HG03457 (cell line): ENCODE results near the gene ZBTB1.

Source experiments
- ATAC-seq: cut with Tn5 transposase; IDR thresholded peaks from one replicate; pipeline ENCODE4 v1.9.1; 2021; ENCODE audit warnings: moderate number of reproducible peaks; ENCODE audit not compliant: unreplicated experiment

Gene ZBTB1, protein sequence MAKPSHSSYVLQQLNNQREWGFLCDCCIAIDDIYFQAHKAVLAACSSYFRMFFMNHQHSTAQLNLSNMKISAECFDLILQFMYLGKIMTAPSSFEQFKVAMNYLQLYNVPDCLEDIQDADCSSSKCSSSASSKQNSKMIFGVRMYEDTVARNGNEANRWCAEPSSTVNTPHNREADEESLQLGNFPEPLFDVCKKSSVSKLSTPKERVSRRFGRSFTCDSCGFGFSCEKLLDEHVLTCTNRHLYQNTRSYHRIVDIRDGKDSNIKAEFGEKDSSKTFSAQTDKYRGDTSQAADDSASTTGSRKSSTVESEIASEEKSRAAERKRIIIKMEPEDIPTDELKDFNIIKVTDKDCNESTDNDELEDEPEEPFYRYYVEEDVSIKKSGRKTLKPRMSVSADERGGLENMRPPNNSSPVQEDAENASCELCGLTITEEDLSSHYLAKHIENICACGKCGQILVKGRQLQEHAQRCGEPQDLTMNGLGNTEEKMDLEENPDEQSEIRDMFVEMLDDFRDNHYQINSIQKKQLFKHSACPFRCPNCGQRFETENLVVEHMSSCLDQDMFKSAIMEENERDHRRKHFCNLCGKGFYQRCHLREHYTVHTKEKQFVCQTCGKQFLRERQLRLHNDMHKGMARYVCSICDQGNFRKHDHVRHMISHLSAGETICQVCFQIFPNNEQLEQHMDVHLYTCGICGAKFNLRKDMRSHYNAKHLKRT

DNA sequence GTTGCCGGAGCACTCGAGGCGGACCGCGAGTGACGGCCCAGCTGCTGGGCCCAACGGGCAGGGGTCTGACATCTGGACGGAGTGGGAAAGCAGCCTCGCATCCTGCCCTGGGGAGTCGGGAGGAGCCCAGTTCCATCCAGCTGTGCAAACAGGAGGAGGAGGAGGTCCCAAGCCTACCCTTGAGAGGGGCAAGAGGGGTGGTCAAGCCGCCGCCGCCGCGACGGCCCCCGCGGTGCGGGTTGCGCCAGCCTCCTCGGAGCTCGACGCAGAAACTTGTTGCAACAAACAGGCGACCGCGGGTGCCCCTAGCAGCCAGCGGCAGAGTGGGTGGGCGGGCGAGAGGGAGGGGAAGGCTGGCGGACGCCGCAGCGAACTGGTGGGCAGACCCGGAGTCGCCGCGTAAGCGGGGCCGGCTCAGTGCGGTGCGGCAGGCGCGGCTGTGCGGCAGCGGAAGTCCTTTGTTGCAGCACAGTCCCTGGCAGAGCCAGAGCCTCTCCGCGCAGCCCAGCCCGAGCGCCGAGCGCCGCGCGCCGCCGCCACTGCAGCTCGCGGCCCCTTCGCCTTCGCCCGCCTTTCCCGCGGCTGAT lies at the start of gene ZBTB1:
Gene ZBTB1 (plus strand): TSS at position 461 of the 587 bp plus-strand sequence. CDS start 16,735 bp downstream, outside the sequence.
- ATAC-seq = peak; percentile 12

DNA sequence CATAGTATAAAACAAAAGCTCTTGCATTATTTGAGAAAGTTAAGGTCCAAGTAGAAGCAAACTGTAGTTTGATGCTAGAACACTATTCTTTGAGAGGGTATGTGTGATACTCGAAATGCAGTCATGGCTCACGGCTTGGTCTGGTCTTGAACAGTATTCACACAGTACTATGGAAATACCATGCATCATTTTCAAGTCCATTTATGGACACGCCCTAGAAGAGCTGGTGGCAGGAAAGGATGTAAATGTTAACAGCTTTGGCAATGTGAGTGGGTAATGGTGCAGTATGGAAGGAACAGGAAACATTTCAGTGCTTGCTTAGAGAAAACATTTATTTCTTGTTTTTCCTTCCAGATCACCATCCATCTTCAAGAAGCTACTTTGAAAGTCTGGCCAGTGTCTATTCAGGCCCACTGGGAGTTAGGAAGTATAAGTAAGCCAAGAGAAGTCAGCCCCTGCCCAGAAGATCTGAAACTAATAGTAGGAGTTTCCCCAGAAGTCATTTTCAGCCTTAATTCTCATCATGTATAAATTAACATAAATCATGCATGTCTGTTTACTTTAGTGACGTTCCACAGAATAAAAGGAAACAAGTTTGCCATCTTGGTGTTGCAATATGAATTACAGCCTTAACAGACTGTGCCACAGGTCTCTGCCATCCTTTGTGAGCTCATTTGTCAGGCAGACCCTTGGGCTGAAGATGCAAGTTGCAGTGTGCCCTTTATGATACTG lies 45.0 kb upstream of the ZBTB1 start:
- no peak for ATAC-seq

- ATAC-seq = no peak
These were observed 43.3 kb upstream of the ZBTB1 start for GRCh38 chr14:64461221-64461620.

DNA sequence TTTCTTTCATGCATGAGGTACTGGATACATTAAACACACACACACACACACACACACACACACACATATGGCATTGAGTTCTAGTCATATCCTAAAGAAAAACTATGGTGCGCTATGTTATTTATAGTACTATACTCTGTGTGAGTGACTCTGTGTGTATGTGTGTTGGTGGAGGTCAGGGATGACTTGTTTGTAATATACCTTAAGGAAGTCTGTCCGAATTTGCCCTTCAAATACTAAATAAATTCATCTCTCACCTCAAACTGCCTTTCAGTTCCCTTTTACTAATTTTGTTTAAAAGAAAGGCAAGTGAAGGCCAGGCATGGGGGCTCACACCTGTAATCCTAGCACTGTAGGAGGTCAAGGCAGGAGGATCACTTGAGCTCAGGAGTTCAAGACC lies 41.4 kb upstream of the ZBTB1 start:
- ATAC-seq = no peak

GRCh38 chr14:64463873-64464272 lies 40.7 kb upstream of the ZBTB1 start:
- ATAC-seq = no peak

DNA sequence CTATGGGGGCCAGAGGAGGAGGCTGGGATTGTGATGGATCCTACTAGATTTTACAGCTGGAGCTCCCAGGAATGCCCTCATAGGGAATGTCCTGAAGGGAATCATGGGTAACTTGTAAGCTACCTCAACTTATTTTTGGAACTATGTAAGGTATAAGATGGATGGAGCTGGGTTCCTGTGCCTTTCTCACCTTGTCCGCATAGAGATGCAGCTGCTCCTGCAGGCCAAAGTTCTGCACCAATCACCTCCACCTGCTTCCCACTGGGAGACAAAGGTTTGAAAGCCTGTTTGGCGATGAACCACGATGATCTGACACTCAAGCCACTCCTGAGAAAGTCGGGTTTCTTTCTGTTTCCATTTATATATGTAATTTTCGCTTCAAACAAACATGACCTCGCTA lies 39.9 kb upstream of the ZBTB1 start:
- no peak for ATAC-seq

- ATAC-seq = no peak
These were observed 39.3 kb upstream of the ZBTB1 start, which contains the start of gene AKAP5 for GRCh38 chr14:64465191-64465822. Gene AKAP5, plus strand, starts transcription at chr14:64465499. Its CDS starts 2,896 bp downstream, at chr14:64468395.

- ATAC-seq = no peak
These were observed 38.6 kb upstream of the ZBTB1 start for GRCh38 chr14:64465831-64466554.

GRCh38 chr14:64467101-64467500 lies 37.5 kb upstream of the ZBTB1 start:
- ATAC-seq = no peak

GRCh38 chr14:64467566-64467965 lies 37.0 kb upstream of the ZBTB1 start:
- ATAC-seq = no peak

- no peak for ATAC-seq
These were observed 36.1 kb upstream of the ZBTB1 start for GRCh38 chr14:64468451-64468850.

- ATAC-seq = no peak
These were observed 30.5 kb upstream of the ZBTB1 start for GRCh38 chr14:64474041-64474440.

GRCh38 chr14:64474698-64475097 lies 29.9 kb upstream of the ZBTB1 start:
- no peak for ATAC-seq

DNA sequence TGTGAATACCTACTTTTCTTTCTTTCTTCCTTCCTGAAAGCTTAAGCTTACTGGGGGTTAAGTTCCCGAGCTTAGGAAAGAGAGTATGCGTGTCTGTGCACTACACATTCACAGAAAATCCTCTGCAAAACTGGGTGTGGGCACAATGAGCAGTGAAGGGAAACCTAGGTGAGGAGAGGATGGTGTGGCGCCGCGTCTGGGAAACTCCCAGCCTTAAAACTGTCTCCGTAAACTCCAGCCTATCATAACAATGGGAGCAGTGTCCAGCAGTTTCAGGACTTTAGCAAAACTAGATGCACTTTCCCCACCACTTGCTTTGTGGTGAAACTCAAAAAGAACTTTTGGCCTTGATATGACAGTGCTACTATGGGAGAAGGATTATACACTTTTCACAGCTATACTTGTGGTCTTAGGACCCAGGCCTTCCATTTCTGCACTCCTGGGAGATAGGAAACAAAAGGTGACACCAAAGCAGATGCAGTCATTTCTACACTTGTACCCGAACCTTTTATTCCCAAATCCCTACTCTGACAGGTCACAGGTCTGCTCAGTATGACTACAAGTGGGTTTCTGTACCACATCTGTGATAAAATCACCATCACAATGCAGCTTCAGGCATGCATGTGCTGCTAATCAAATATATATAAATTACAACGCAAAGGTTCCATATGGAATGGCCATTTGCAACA lies 28.8 kb upstream of the ZBTB1 start:
- ATAC-seq = no peak

DNA sequence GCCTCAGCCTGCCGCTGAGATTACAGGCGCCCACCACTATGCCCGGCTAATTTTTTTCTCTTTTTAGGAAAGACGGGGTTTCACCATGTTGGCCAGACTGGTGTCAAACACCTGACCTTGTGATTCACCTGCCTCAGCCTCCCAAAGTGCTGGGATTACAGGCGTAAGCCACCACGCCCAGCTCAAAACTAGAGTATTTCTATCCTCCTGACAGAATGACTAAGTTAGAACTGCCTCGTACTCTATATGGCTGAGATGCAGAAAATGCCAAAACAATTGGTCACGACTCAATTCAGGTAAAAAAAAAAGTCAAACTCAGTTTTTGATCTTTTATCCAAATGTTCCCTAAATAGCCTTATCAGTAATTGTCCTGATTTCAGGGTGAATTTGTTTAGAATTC lies 28.1 kb upstream of the ZBTB1 start:
- no peak for ATAC-seq

- ATAC-seq = no peak
These were observed 25.8 kb upstream of the ZBTB1 start for GRCh38 chr14:64478634-64479250.

DNA sequence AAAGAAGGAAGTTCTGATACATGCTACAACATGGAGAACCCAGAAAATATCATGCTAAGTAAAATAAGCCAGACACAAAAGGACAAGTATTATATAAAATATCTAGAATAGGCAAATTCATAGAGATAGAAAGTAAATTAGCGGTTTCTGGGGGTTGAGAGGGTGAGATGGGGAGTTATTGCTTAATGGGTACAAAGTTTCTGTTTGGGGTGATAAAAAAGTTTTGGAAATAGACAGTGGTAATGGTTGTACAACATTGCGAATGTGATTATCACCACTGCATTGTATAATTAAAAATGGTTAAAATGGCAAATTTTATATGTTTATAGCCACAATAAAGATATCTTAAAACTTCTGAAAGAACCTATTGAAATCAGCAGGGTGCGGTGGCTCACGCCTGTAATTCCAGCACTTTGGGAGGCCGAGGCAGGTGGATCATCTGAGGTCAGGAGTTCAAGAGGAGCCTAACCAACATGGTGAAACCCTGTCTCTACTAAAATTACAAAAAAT lies 15.9 kb upstream of the ZBTB1 start:
- ATAC-seq = no peak

DNA sequence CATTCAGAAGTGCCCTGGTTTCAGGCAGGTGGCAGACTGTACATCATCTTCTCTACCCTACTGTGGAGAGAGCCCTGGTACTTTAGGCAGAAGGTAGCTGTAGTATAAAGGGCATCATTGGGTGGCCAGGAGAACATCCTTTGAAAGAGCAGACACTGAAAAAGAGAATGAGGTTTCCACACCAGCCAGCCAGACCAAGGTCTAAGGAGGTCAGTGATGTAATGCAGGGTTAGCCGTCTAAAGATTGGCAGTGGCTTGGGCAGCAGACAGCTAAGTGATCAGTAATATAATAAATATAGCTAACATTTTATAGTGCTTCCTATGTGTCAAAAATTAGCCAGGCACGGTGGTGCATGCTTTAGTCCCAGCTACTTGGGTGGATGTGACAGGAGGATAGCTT lies 12.9 kb upstream of the ZBTB1 start:
- no peak for ATAC-seq

DNA sequence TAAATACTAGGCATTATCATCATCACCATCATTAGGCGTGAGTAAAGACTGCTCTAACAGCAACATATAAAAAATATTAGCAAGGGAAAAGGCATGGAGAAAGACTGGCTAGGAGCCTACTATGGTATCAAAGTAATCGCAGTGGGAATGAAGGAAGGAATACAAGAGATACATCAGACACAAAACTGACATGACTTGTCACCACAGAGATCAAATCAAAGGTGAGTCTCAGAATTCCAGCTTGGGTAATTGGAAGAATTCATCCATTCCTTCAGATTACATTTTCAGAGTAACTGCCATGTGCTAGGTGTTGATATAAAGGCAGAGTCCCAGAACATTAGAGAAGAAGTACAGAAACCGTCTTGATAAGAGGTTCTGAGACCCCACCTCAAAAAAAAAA lies 11.1 kb upstream of the ZBTB1 start:
- no peak for ATAC-seq
